RPMI7951 (cell line): Measurements from ENCODE around the gene DNAH10. TPM values are rescaled to one million over a fixed set of nuclear protein-coding genes. Genes with fewer than 3 reads are reported as not detected.

ENCODE experiments used
- DNase-seq: peaks from one replicate; pipeline ENCODE4 v3.0.0-alpha.2; 2012; ENCODE audit warnings: low read depth
- total RNA-seq: library from RNA; depleted of rRNA; stranded (reverse); fragments of >200 nt; shearing (Covaris generic); gene quantifications from 2 replicates; pipeline ENCODE4 v1.2.3, GENCODE V29; 2014

DNAH10 gene
- total RNA-seq, 1 experiment from 2014 or later, result under 0.01 TPM

DNA sequence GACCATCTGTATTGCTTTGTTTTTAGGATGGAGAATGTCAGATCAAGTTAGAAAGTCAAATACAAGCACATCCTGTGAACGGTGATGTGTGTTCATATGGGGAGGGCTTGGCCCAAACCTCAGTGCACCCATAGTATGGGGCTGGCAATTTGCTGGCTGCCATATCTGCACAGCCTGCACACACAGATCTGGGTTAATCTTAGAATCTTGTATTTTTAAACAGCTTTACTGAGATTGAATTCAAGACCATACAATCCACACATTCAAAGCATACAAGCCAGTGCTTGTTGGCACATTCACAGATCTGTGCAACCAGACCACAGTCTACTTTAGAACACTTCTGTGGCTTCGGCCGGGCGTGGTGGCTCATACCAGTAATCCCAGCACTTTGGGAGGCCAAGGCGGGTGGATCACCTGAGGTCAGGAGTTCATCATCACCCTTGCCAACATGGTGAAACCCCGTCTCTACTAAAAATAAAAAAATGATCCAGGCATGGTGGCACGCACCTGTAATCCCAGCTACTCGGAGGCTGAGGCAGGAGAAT, 120.1 kb downstream of the DNAH10 start:
- DNase-seq, result no peak

DNA sequence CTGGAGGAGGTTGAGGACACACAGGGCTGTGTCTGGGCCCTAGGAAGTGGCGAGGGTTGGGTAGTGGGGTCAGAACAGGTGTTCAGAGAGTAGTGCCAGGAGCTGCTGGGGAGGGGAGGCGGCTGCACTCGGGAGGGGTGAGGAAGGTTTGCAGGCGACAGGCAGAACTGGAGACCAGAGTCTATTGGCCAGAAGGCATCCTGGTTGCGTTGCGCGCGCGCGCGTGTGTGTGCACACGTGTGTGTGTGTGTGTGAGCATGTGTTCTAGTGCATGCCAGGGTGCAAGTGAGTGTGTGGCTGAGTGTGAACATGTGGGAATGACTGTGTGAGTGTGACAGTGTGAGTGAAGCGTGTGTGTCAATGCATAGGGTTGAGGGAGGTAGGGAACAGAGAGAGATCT, 124.2 kb downstream of the DNAH10 start:
- DNase-seq, result no peak

- DNase-seq, result no peak
Observed at GRCh38 chr12:123886931-123887582, 125.0 kb downstream of the DNAH10 start.

GRCh38 chr12:123888989-123889388, 126.9 kb downstream of the DNAH10 start:
- DNase-seq, result no peak

- DNase-seq, result no peak
Observed at GRCh38 chr12:123889848-123890535, 127.9 kb downstream of the DNAH10 start.

- DNase-seq, result no peak
Observed at GRCh38 chr12:123890536-123890902, 128.4 kb downstream of the DNAH10 start.

- DNase-seq, result no peak
Observed at GRCh38 chr12:123891011-123891410, 128.9 kb downstream of the DNAH10 start.

DNA sequence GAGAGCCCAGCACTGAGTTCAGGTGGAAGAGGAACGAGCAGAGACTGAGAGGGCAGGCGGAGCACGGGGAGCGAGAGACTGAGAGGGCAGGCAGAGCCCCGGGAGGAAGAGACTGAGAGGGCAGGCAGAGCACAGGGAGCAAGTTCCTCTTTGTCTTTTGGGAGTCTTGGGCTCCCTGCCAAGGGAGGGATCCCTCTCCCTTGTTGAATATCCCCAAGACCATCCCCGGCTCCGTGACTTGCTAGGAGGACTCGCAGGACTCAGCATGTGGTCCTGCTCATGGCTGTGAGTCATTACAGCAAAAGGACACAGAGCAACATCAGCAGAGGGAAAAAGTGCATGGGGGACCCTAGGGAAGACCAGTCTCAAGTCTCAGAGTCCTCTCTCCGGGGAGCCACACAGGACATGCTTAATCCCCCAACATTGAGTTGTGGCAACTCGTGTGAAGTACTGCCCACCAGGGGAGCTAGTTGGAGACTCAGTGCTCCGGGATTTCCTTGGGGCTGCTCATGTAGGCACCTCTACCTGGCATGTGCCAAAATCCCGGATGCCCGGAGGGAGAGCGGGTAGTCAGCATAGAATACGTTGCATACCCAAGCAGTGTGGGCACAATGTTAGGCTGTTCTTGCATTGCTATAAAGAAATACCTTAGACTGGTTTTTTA, 129.5 kb downstream of the DNAH10 start:
- no peak for DNase-seq

DNA sequence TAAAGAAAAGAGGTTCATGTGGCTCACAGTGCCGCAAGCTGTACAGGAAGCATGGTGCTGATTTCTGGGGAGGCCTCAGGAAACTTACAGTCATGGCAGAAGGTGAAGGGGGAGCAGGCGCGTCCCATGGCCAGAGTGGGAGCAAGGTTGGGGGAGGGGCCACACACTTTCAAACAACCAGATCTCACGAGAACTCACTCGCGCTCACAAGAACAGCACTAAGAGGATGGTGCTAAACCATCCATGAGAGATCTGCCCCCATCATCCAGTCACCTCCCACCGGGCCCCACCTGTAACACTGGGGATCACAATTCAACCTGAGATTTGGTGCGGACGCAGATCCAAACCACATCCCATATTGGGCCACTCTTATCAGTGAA, 130.1 kb downstream of the DNAH10 start:
- no peak for DNase-seq

DNA sequence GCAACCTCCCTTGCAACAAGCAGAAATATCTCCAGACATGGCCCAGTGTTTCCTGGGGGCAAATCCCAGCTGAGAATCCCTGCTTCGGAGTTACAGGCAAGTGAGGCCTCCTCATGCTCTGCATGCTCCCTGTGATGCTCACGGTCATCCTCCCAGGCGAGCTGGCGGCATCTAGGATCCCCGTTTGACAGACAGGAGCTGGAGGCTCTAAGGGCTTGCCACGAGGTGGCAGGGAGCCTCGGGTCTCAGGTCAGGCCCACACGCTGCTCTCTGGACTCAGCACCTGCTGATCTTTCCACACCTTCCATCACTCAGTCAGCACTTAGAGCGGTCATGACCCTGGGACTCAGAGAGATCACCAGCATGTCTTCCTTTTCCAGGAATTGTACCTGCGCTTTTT, 130.8 kb downstream of the DNAH10 start:
- no peak for DNase-seq

- no peak for DNase-seq
Observed at GRCh38 chr12:123893276-123893675, 131.2 kb downstream of the DNAH10 start.

DNA sequence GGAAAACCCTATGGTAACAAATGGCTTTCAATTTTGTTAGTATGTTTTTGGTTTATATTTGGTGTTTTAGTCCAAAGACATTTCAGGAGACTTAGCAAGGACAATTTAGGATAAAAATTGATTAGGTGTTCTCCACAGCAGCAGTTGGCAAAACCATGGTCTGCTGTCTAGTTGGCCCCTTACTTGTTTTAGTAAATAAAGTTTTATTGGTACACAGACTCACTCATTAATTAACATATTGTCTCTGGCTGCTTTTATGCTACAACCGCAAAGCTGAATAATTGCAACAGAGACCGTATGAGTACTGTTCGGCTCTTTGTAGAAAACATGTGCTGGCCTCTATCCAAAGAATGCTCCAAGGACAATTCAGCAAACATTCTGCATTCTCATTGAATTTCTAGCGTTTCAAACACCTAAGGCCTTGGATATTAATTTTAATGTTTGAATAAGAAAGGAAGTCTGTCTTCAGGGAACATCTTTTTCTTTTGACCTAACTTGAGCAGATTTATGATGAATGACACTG, 132.8 kb downstream of the DNAH10 start:
- no peak for DNase-seq

DNA sequence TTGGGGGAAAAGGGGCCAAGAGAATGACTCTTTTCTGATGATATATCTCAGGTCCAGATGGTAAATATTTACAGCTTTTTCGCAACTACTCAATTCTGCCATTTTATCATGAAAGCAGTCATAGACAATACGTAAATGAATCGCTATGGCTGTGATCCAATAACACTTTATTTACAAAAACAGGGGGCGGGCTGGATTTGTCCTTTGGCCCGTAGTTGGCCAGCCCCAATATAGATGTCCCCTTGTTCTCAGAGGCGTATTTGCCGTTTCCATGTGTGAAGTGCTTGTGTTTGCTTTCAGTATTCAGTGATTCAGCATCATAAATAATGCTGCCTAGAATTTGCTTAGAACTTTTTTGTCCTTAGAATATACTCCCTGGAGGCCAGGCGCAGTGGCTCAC, 133.3 kb downstream of the DNAH10 start:
- no peak for DNase-seq

DNA sequence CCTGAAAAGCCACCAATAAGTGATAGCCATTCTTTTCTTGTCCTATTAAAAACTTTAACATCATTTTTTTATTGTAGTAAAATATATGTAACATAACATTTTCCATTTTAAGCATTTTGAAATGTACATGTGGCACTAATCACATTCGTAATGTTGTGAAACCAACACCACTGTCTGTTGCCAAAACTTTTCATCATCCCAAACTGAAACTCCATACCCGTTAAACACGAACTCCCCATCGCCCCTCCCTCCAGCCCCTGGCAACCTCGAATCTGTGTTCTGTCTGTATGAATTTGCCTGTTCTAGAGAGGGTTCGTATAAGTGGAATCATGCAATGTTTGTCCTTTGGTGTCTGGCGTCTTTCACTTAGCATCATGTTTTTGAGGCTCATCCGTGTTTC, 134.7 kb downstream of the DNAH10 start:
- DNase-seq, result peak; percentile 36

- peak; percentile 82 for DNase-seq
Observed at GRCh38 chr12:123897221-123897620, 135.1 kb downstream of the DNAH10 start.

GRCh38 chr12:123898673-123899072, 136.6 kb downstream of the DNAH10 start:
- no peak for DNase-seq

GRCh38 chr12:123899368-123899767, 137.3 kb downstream of the DNAH10 start:
- no peak for DNase-seq

- no peak for DNase-seq
Observed at GRCh38 chr12:123900871-123901376, 138.8 kb downstream of the DNAH10 start.

GRCh38 chr12:123902821-123903220, 140.7 kb downstream of the DNAH10 start:
- DNase-seq, result no peak

DNA sequence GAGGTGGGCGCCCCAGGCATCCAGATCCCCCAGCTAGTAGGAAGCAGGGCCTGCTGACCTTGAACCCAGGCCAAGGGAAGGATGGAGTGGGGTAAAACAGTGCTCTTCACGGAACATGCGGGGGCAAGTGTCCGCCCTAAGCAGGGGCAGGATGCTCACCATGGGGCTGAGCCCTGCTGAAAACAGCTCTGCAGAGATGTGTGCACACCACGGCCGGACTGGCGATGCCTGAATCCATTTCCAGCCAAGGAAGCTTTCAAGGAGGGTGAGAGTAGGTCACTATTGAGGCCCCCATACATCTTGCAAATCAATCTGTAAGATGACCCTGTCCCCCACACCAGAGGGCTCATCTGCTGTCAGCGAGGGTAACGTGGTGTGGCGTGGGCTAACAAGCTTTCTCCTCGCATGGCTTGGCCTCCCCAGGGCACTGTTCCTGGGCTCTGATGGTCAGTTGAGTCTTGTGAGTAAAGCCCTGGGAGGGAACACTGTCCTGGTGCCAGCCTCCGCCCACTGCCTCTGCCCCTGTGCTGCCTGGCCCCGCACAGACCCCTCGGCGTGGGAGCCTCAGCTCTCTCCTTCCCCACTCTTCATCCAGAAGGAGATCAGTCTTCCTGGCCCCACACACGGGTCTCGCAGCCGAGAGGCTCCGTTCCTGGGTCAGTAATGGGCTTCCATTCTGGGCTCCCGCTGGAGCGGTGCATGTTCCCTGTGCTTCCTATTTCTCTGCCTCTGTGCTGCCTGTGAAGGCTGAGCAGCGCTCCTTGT, 141.4 kb downstream of the DNAH10 start:
- no peak for DNase-seq

GRCh38 chr12:123905319-123905925, 143.3 kb downstream of the DNAH10 start:
- DNase-seq, result peak; percentile 62
